Measurements from ENCODE around the gene PGLYRP4. TPM values are rescaled to one million over a fixed set of nuclear protein-coding genes. Genes with fewer than 3 reads are reported as not detected.

PGLYRP4 gene
- total RNA-seq, 2 donors from 2014 or later: not detected

- no peak overlapping the region for H3K4me3 ChIP-seq (ENCODE audit: low read length)
- H3K36me3 ChIP-seq (ENCODE audit: control insufficient read depth, insufficient read depth, low read length): no peaks in the 10 kb centered on the region
- TF ChIP-seq CTCF (conservative IDR thresholded peaks at IDR 0.05): no peak
- H3K36me3 Mint-ChIP-seq (ENCODE audit: low read depth): no peaks in the 10 kb centered on the region
- H3K4me1 ChIP-seq (ENCODE audit: control insufficient read depth, insufficient read depth, low read length): peaks cover 5% of the 10 kb centered on the region
- no peak overlapping the region for H3K27ac Mint-ChIP-seq
- peaks cover 12% of the 10 kb centered on the region for H3K9me3 Mint-ChIP-seq
- no peaks in the 10 kb centered on the region for H3K27me3 ChIP-seq (ENCODE audit: control insufficient read depth, insufficient read depth, low read length, poor library complexity, severe bottlenecking)
- H3K4me1 Mint-ChIP-seq: peaks cover 2% of the 10 kb centered on the region
- H3K4me3 Mint-ChIP-seq: no peak overlapping the region
- no peak overlapping the region for H3K27ac ChIP-seq (ENCODE audit: low read depth, low read length)
- no peaks in the 10 kb centered on the region for H3K9me3 ChIP-seq (ENCODE audit: control insufficient read depth, low read length)
- peaks cover 16% of the 10 kb centered on the region for H3K27me3 Mint-ChIP-seq (ENCODE audit: insufficient read depth)
- WGBS, 2 experiments (ENCODE audit: insufficient coverage in 1 of 2, insufficient read length in 1 of 2): 91% methylated on average over 2 of the region's 2 CpGs; no CpG with 5 or more reads in 1 of the 2 experiments
- no peak overlapping the region for H3K9ac ChIP-seq (ENCODE audit: extremely low read depth, low read length, poor library complexity, severe bottlenecking)
- peak; percentile 11 for DNase-seq
Observed at GRCh38 chr1:153313288-153313687, 35.4 kb downstream of the PGLYRP4 start.

GRCh38 chr1:153312570-153313186 lies 36.0 kb downstream of the PGLYRP4 start, which contains the start of gene PGLYRP3:
PGLYRP3 (minus strand) TSS chr1:153312952; CDS start chr1:153310665, 2,287 bp downstream.
- DNase-seq: peak; percentile 76
- 83% methylated on average over 4 of the region's 4 CpGs; no CpG with 5 or more reads in 1 of the 2 experiments for WGBS, 2 experiments (ENCODE audit: insufficient coverage in 1 of 2, insufficient read length in 1 of 2)

GRCh38 chr1:153310526-153310925 lies 38.1 kb downstream of the PGLYRP4 start:
- Mint-ChIP-seq H3K27me3 (ENCODE audit: insufficient read depth) (no peaks in the 10 kb centered on the region), H3K36me3 (ENCODE audit: low read depth) (no peaks in the 10 kb centered on the region), H3K9me3 (peaks cover 7% of the 10 kb centered on the region), H3K27ac (no peak overlapping the region), H3K4me1 (peaks cover 2% of the 10 kb centered on the region), H3K4me3 (no peak overlapping the region)
- Histone ChIP-seq H3K9me3 (ENCODE audit: control insufficient read depth, low read length) (no peaks in the 10 kb centered on the region), H3K27me3 (ENCODE audit: control insufficient read depth, insufficient read depth, low read length, poor library complexity, severe bottlenecking) (no peaks in the 10 kb centered on the region), H3K4me1 (ENCODE audit: control insufficient read depth, insufficient read depth, low read length) (peaks cover 5% of the 10 kb centered on the region), H3K36me3 (ENCODE audit: control insufficient read depth, insufficient read depth, low read length) (no peaks in the 10 kb centered on the region), H3K4me3 (ENCODE audit: low read length) (no peak overlapping the region), H3K27ac (ENCODE audit: low read depth, low read length) (no peak overlapping the region), H3K9ac (ENCODE audit: extremely low read depth, low read length, poor library complexity, severe bottlenecking) (no peak overlapping the region)
- 68 to 75% methylated on average over 4 to 7 of the region's 7 CpGs for WGBS, 2 experiments (ENCODE audit: insufficient coverage in 1 of 2, insufficient read length in 1 of 2)
- DNase-seq: peak; percentile 17
- no peak for TF ChIP-seq CTCF (conservative IDR thresholded peaks at IDR 0.05)

More at GRCh38 chr1:153312570-153313186, 36.0 kb downstream of the PGLYRP4 start, which contains the start of gene PGLYRP3:
- Histone ChIP-seq H3K4me1 (ENCODE audit: control insufficient read depth, insufficient read depth, low read length) (peaks cover 5% of the 10 kb centered on the region), H3K4me3 (ENCODE audit: low read length) (no peak within 1 kb of the TSS), H3K36me3 (ENCODE audit: control insufficient read depth, insufficient read depth, low read length) (no peaks in the 10 kb centered on the region), H3K9ac (ENCODE audit: extremely low read depth, low read length, poor library complexity, severe bottlenecking) (no peak within 1 kb of the TSS), H3K27me3 (ENCODE audit: control insufficient read depth, insufficient read depth, low read length, poor library complexity, severe bottlenecking) (no peaks in the 10 kb centered on the region), H3K27ac (ENCODE audit: low read depth, low read length) (no peak within 1 kb of the TSS), H3K9me3 (ENCODE audit: control insufficient read depth, low read length) (no peaks in the 10 kb centered on the region)
- H3K4me3 Mint-ChIP-seq: no peak within 1 kb of the TSS
- peaks cover 2% of the 10 kb centered on the region for H3K4me1 Mint-ChIP-seq
- no peaks in the 10 kb centered on the region for H3K36me3 Mint-ChIP-seq (ENCODE audit: low read depth)
- H3K27me3 Mint-ChIP-seq (ENCODE audit: insufficient read depth): peaks cover 11% of the 10 kb centered on the region
- no peak within 1 kb of the TSS for H3K27ac Mint-ChIP-seq
- peak; percentile 55 for TF ChIP-seq CTCF (conservative IDR thresholded peaks at IDR 0.05)
- peaks cover 12% of the 10 kb centered on the region for H3K9me3 Mint-ChIP-seq

All from endodermal cell (in vitro differentiated cells).